Duodenal mucosa (tissue), 2 donors: ENCODE data around the gene BAD.
A peak's percentile ranks its signal among the peaks of the same experiment; 100 is the strongest.

Experiments
- H3K27ac ChIP-seq: one replicate; pipeline ENCODE4 v1.7.0; 2013; ENCODE audit warnings: low read depth, low read length
- H3K27me3 ChIP-seq, 2 donors: one replicate each; pipeline ENCODE4 v1.7.0; 2013; ENCODE audit warnings: low read length in 2 of 2, control low read depth in 1 of 2; ENCODE audit not compliant: insufficient read depth in 2 of 2, control insufficient read depth in 1 of 2
- H3K36me3 ChIP-seq, 2 donors: one replicate each; pipeline ENCODE4 v1.7.0; 2013; ENCODE audit warnings: low read length in 2 of 2, control low read depth in 1 of 2; ENCODE audit not compliant: insufficient read depth in 2 of 2, control insufficient read depth in 1 of 2
- H3K4me1 ChIP-seq, 2 donors: one replicate each; pipeline ENCODE4 v1.7.0; 2013; ENCODE audit warnings: low read length in 2 of 2, control low read depth in 1 of 2; ENCODE audit not compliant: insufficient read depth in 2 of 2, control insufficient read depth in 1 of 2
- H3K4me3 ChIP-seq, 2 donors: one replicate each; pipeline ENCODE4 v1.7.0; 2013; ENCODE audit warnings: low read length in 2 of 2, low read depth in 1 of 2
- H3K9ac ChIP-seq, 2 donors: one replicate each; pipeline ENCODE4 v1.7.0; 2013; ENCODE audit warnings: low read length in 2 of 2, low read depth in 1 of 2
- H3K9me3 ChIP-seq, 2 donors: one replicate each; pipeline ENCODE4 v1.7.0; 2013; ENCODE audit warnings: low read length in 2 of 2, control low read depth in 1 of 2; ENCODE audit not compliant: control insufficient read depth in 1 of 2

The BAD gene

GRCh38 chr11:64322925-64323260 is 38.4 kb upstream of the BAD start:
- Histone ChIP-seq H3K4me3 (no peak overlapping the region), H3K9ac (no peak overlapping the region), H3K27ac (no peak overlapping the region), H3K36me3 (peaks cover 4 to 6% of the 10 kb centered on the region in 2 donors), H3K4me1 (peaks cover 23 to 33% of the 10 kb centered on the region in 2 donors), H3K9me3 (no peaks in the 10 kb centered on the region), H3K27me3 (no peaks in the 10 kb centered on the region)

DNA sequence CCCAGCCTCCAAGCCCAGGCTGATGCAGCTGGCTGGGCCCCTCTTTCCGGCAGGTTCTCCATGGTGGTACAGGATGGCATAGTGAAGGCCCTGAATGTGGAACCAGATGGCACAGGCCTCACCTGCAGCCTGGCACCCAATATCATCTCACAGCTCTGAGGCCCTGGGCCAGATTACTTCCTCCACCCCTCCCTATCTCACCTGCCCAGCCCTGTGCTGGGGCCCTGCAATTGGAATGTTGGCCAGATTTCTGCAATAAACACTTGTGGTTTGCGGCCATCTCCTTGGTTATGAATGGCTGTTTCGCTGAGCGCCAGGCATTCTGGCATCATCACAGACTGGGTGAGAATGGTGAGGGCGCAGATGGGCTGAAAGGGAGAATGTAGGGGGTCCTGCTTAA is 37.1 kb upstream of the BAD start:
- Histone ChIP-seq H3K36me3 (peaks cover 4 to 6% of the 10 kb centered on the region in 2 donors), H3K4me3 (no peak overlapping the region), H3K9ac (peak overlapping the region; percentile 39 to 47), H3K4me1 (peaks cover 23 to 34% of the 10 kb centered on the region in 2 donors), H3K27ac (peak overlapping the region; percentile 32), H3K27me3 (no peaks in the 10 kb centered on the region), H3K9me3 (no peaks in the 10 kb centered on the region)

DNA sequence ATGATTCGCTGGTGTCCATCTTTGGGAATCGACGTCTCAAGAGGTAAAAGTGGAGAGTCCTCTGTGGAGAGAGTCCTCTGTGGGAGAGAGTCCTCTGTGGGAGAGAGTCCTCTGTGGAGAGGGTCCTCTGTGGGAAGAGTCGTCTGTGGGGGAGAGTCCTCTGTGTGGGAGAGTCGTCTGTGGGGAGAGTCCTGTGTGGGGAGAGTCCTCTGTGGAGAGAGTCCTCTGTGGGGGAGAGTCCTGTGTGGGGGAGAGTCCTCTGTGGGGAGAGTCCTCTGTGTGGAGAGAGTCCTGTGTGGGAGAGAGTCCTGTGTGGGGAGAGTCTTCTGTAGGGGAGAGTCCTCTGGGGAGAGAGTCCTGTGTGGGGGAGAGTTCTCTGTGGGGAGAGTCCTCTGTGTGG is 36.6 kb upstream of the BAD start:
- H3K27ac ChIP-seq = no peak overlapping the region

DNA sequence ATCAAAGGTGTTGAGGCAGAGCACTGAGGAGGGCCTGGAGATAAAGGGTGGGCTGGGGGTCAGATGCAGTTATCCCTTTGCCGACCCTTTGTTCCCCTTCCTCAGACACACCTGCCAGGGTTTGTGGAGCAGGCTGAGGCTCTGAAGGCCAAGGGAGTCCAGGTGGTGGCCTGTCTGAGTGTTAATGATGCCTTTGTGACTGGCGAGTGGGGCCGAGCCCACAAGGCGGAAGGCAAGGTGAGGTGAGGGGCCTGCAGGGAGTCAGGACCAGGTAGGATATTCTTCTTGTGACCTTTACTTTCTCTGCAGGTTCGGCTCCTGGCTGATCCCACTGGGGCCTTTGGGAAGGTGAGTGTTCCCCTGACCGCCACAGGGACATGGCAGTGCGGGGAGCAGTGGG is 36.1 kb upstream of the BAD start:
- Histone ChIP-seq H3K9ac (no peak overlapping the region), H3K4me1 (peaks cover 28 to 41% of the 10 kb centered on the region in 2 donors), H3K27ac (no peak overlapping the region)

More for the DNA sequence above, 36.6 kb upstream of the BAD start:
- Histone ChIP-seq H3K27me3 (no peaks in the 10 kb centered on the region), H3K4me3 (no peak overlapping the region), H3K9me3 (no peaks in the 10 kb centered on the region), H3K4me1 (peaks cover 27 to 39% of the 10 kb centered on the region in 2 donors), H3K9ac (peak overlapping the region; percentile 39 to 47), H3K36me3 (peaks cover 6 to 9% of the 10 kb centered on the region in 2 donors)

DNA sequence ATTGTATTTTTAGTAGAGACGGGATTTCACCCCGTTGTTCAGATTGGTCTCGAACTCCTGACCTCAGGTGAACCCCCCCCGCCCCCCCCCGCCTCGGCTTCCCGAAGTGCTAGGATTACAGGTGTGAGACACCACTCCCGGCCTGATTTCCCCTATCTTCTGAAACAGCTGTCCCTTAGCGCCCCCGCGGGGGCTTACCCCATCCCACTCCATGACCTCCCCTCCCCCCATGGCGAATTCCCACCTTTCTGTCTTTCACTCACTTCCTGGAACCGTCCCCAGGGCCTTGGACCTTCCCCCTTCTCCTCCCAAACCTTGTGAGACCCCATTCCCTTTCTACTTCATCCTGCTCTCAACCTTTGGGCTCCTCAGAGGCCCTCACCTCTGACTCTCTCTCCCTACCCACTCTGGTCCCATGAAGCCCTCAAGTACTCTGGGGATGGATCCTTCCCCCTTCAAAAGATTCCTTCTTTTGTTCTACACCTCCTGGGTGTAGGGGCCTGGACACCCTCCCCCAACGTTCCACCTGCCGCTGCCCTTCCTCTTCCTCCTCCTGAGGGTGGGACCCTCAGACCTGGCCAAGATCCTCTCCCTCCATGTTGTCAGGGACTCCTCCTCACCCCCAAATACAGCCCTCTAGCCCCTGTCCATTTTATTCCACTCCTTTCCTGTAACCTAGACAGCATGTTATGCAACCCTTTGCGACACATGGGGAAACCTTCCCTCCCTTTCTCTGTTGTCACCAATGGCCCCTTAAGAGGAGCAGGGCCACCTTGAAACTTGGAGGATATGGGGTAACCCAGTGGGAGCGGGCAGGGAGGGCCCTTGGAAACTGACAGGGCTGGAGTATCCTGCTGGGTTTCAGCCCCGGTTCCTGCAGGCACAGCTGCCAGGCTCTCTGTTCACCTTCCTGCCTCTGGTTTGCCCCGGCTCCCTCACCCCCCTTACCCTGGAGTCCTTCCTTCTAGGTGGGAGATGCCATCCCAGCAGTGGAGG is 34.6 kb upstream of the BAD start:
- Histone ChIP-seq H3K4me3 (peak overlapping the region; percentile 75 to 87), H3K9me3 (no peaks in the 10 kb centered on the region), H3K9ac (peak overlapping the region; percentile 79 to 95), H3K36me3 (peaks cover 21 to 29% of the 10 kb centered on the region in 2 donors), H3K4me1 (peaks cover 34 to 52% of the 10 kb centered on the region in 2 donors), H3K27me3 (no peaks in the 10 kb centered on the region), H3K27ac (peak overlapping the region; percentile 98)

More for the DNA sequence above, 36.1 kb upstream of the BAD start:
- Histone ChIP-seq H3K4me3 (no peak overlapping the region), H3K27me3 (no peaks in the 10 kb centered on the region), H3K36me3 (peaks cover 8 to 14% of the 10 kb centered on the region in 2 donors), H3K9me3 (no peaks in the 10 kb centered on the region)

DNA sequence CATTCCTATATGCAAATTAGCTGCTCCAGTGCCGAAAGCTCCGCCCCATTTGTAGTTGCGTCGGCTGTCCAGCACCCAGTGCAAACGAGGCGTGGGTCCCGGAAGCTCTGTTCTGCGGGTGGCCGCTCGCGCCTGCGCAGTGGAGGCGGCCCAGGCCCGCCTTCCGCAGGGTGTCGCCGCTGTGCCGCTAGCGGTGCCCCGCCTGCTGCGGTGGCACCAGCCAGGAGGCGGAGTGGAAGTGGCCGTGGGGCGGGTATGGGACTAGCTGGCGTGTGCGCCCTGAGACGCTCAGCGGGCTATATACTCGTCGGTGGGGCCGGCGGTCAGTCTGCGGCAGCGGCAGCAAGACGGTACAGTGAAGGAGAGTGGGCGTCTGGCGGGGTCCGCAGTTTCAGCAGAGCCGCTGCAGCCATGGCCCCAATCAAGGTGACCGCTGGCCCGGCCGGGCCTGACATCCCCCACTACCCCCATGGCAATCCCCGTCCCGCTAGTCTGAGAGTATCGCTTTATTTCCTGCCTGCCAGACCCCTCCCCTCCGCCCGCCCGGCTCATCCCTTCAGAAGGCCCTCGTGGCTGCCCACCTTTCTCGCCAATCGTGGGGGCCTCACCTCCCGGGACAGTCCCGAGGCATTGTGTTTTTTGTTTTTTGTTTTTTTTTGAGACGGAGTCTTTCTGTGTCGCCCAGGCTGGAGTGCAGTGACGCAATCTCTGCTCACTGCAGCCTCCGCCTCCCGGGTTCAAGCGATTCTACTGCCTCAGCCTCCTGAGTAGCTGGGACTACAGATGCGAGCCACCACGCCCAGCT is 33.7 kb upstream of the BAD start, which contains the start of gene PRDX5:
Gene PRDX5 (plus strand): TSS at position 161 of the 805 bp plus-strand sequence. CDS start 95 bp downstream, at position 256.
- Histone ChIP-seq H3K27me3 (no peaks in the 10 kb centered on the region), H3K4me1 (peaks cover 37 to 56% of the 10 kb centered on the region in 2 donors), H3K36me3 (peaks cover 21 to 34% of the 10 kb centered on the region in 2 donors), H3K4me3 (peak within 1 kb of the TSS; percentile 75 to 87), H3K27ac (peak within 1 kb of the TSS; percentile 98), H3K9me3 (no peaks in the 10 kb centered on the region), H3K9ac (peak within 1 kb of the TSS; percentile 79 to 95)

- H3K9ac ChIP-seq = peak within 1 kb of the TSS; percentile 79 to 95
- H3K4me3 ChIP-seq = peak within 1 kb of the TSS; percentile 75 to 87
- no peaks in the 10 kb centered on the region for H3K27me3 ChIP-seq
- peaks cover 44 to 62% of the 10 kb centered on the region in 2 donors for H3K4me1 ChIP-seq
- H3K9me3 ChIP-seq = no peaks in the 10 kb centered on the region
- peaks cover 25 to 34% of the 10 kb centered on the region in 2 donors for H3K36me3 ChIP-seq
- peak within 1 kb of the TSS; percentile 98 for H3K27ac ChIP-seq
Measured at GRCh38 chr11:64317325-64317960, 33.0 kb upstream of the BAD start, which contains the start of gene TRMT112. Gene TRMT112 (minus strand): TSS chr11:64317559. CDS start chr11:64317526, 33 bp downstream.

GRCh38 chr11:64316672-64317324 is 32.3 kb upstream of the BAD start:
- peaks cover 38 to 56% of the 10 kb centered on the region in 2 donors for H3K4me1 ChIP-seq
- H3K4me3 ChIP-seq = peak overlapping the region; percentile 75 to 87
- peak overlapping the region; percentile 76 to 79 for H3K9ac ChIP-seq
- peaks cover 28 to 37% of the 10 kb centered on the region in 2 donors for H3K36me3 ChIP-seq
- H3K27ac ChIP-seq = peak overlapping the region; percentile 98
- H3K27me3 ChIP-seq = no peaks in the 10 kb centered on the region
- H3K9me3 ChIP-seq = no peaks in the 10 kb centered on the region
